ENCODE results near the gene CCDC187. TPM values are rescaled to one million over a fixed set of nuclear protein-coding genes. Genes with fewer than 3 reads are reported as not detected.

Gene CCDC187
- total and polyA plus RNA-seq, 2 of the 8 experiments (the other 6 are each of a cell fraction or from before 2014, with no cell fraction given) = 0.02 TPM; not detected in 1

- TF ChIP-seq GABPA (IDR thresholded peaks at IDR 0.05; ENCODE audit: borderline replicate concordance, insufficient read depth, low read length) (peak; percentile 77; the same call in 1 of the 2 replicates), TBP (IDR thresholded peaks at IDR 0.05; ENCODE audit: low read depth, low read length) (no peak), KDM5A (IDR thresholded peaks at IDR 0.05; ENCODE audit: low read length) (no peak), HDAC2 (IDR thresholded peaks at IDR 0.05; ENCODE audit: borderline replicate concordance in 1 of 2, low read depth in 2 of 2, low read length in 2 of 2) (no peak)
Observed at GRCh38 chr9:136283291-136284235, 20.3 kb downstream of the CCDC187 start (continued).
